ENCODE measurements around the gene MBOAT1.

The MBOAT1 gene

GRCh38 chr6:20056350-20056992, 155.8 kb downstream of the MBOAT1 start:
- Histone ChIP-seq H3K27me3 (ENCODE audit: control insufficient read depth, insufficient read depth, low read length) (no peaks in the 10 kb centered on the region), H3K4me1 (ENCODE audit: control insufficient read depth, insufficient read depth, low read length) (no peaks in the 10 kb centered on the region), H3K9me3 (ENCODE audit: control insufficient read depth, insufficient read depth, low read length) (no peaks in the 10 kb centered on the region), H3K36me3 (ENCODE audit: control insufficient read depth, insufficient read depth, low read length) (no peaks in the 10 kb centered on the region), H3K27ac (ENCODE audit: low read length) (no peak overlapping the region), H3K4me3 (ENCODE audit: low read length) (no peak overlapping the region)
- no peak for DNase-seq (ENCODE audit: low read depth, low spot score)
- no CpG with 5 or more reads among the region's 4 CpGs for WGBS (ENCODE audit: insufficient coverage, insufficient read length)

- Histone ChIP-seq H3K27me3 (ENCODE audit: control insufficient read depth, insufficient read depth, low read length) (no peaks in the 10 kb centered on the region), H3K9me3 (ENCODE audit: control insufficient read depth, insufficient read depth, low read length) (no peaks in the 10 kb centered on the region), H3K36me3 (ENCODE audit: control insufficient read depth, insufficient read depth, low read length) (no peaks in the 10 kb centered on the region), H3K4me3 (ENCODE audit: low read length) (no peak overlapping the region), H3K27ac (ENCODE audit: low read length) (no peak overlapping the region), H3K4me1 (ENCODE audit: control insufficient read depth, insufficient read depth, low read length) (no peaks in the 10 kb centered on the region)
- DNase-seq (ENCODE audit: low read depth, low spot score) = no peak
- WGBS (ENCODE audit: insufficient coverage, insufficient read length) = no CpG with 5 or more reads among the region's 7 CpGs
Measured at GRCh38 chr6:20055916-20056315, 156.4 kb downstream of the MBOAT1 start.
